Fibroblast of the aortic adventitia (primary cell): ENCODE results near the gene STX7. TPM values are rescaled to one million over a fixed set of nuclear protein-coding genes. Genes with fewer than 3 reads are reported as not detected.

Experiments used
- DNase-seq: peaks from one replicate; pipeline ENCODE4 v3.0.0-alpha.2; 2010; ENCODE audit warnings: low read depth
- H3K4me3 ChIP-seq: 2 replicates; pipeline ENCODE4 v1.5.1; 2011; ENCODE audit warnings: low read depth, mild to moderate bottlenecking, control low read depth, low read length, moderate library complexity
- CTCF ChIP-seq: IDR thresholded peaks from 2 replicates; pipeline ENCODE4 v1.5.1; 2011; ENCODE audit warnings: mild to moderate bottlenecking, low read length, control low read depth, inconsistent platforms; ENCODE audit not compliant: insufficient read depth
- total RNA-seq: library from RNA; depleted of rRNA; stranded (reverse); fragments of >200 nt; gene quantifications from 2 replicates; pipeline ENCODE4 v1.2.3, GENCODE V29; 2012; ENCODE audit warnings: low replicate concordance

Gene STX7
- total RNA-seq, 1 donor, result 49.7 TPM

DNA sequence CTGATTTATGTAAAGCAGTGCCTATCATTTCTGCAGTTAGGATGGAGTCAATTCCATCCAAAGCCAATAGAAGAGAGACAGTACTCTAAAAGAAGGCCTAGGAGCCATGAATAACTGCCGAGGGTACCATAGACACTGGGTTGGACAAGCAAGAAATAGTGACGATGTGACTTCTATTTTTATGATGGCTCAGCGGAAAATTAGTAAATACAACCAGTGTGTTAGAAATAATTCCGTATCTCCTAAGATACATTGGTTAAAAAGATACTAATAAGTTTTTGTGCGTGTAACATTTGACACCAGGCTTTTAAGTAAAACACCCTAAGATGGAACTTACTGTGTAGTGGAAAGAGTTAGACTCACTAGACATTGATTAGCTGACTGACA is 66.1 kb downstream of the STX7 start:
- no peak for DNase-seq
- H3K4me3 ChIP-seq, result no peak overlapping the region
- TF ChIP-seq CTCF, result no peak

GRCh38 chr6:132446141-132446854 is 66.6 kb downstream of the STX7 start:
- H3K4me3 ChIP-seq, result no peak overlapping the region
- no peak for DNase-seq
- TF ChIP-seq CTCF, result no peak

- no peak overlapping the region for H3K4me3 ChIP-seq
- peak; percentile 86 for DNase-seq
- no peak for TF ChIP-seq CTCF
These were observed 67.5 kb downstream of the STX7 start for GRCh38 chr6:132445201-132445951.

DNA sequence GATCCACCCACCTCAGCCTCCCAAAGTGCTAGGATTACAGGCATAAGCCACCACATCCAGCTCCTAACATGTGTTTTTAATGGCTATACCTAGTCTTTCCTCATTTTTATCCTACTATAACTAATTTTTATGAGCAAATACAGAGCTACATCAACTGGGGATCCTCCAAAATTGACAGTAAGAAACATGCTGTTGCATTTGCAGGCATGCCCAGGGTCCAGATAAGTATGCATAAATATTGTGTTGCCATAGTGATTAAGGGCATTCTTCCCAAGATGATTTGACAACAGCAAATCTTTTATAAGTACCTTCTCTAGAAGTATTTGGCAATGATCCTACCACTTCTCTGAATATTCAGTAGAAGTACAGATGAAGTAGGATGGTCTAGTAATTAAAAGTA is 69.7 kb downstream of the STX7 start:
- no peak overlapping the region for H3K4me3 ChIP-seq
- no peak for DNase-seq
- TF ChIP-seq CTCF, result no peak

- no peak overlapping the region for H3K4me3 ChIP-seq
- TF ChIP-seq CTCF, result no peak
- DNase-seq, result no peak
These were observed 82.8 kb downstream of the STX7 start for GRCh38 chr6:132430110-132430509.

GRCh38 chr6:132425176-132425575 is 87.7 kb downstream of the STX7 start:
- no peak overlapping the region for H3K4me3 ChIP-seq
- DNase-seq, result no peak
- TF ChIP-seq CTCF, result no peak
